ENCODE measurements around the gene LNP1.
"Not testable (repeated sequence)": the region's sequence is repeated elsewhere in the genome, so short reads cannot be mapped to it uniquely, and the experiment has no call there.

The LNP1 gene, protein sequence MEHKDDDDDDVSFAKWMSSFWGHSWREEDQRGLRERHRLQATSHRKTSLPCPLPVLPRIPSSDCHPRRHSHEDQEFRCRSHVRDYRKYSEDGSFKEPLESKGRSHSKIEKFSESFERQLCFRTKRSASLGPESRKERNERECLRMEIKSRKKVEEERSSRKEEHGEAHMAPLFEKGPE

GRCh38 chr3:100400780-100401673, at the start of gene LNP1, which contains the start of gene TOMM70:
Gene LNP1 (plus strand): TSS chr3:100401539. CDS start chr3:100429730, 28,191 bp downstream.
Gene TOMM70 (minus strand): TSS chr3:100401089. CDS start chr3:100400949, 140 bp downstream.
- intact Hi-C loops (cut with DNase I) = loop anchor here (5.0 kb wide), 1 partner anchor 306 kb away; the partner anchor contains the start of gene TFG
- DNase-seq = peak; percentile 95 to 99 (median 98)

- DNase-seq; intact Hi-C loops (cut with DNase I): not testable (repeated sequence)
Observed at GRCh38 chr3:100351770-100352169, 49.6 kb upstream of the LNP1 start.

- no peak for DNase-seq
- intact Hi-C loops (cut with DNase I) = no loop called here
Observed at GRCh38 chr3:100352296-100353231, 48.8 kb upstream of the LNP1 start.

DNA sequence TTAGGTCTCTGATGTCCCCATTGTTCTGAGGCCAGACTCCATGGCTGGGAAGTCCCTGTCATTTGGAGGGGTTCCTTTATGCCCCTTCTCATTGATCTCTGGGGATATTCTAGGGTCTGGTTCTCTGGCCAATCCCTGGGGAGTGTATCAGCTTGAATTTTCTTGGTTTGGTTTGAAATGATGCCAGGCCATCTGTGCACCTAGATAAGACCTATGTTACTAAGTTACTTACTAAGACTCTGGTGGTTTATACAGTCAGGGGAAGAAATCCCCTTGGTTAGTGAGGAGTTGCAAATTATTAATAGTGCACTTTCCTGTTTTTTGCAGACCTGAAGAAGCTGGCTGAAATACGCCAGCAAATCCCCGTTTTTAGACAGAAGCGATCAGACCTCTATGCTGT, 46.5 kb upstream of the LNP1 start:
- DNase-seq = no peak
- intact Hi-C loops (cut with DNase I) = no loop called here

DNA sequence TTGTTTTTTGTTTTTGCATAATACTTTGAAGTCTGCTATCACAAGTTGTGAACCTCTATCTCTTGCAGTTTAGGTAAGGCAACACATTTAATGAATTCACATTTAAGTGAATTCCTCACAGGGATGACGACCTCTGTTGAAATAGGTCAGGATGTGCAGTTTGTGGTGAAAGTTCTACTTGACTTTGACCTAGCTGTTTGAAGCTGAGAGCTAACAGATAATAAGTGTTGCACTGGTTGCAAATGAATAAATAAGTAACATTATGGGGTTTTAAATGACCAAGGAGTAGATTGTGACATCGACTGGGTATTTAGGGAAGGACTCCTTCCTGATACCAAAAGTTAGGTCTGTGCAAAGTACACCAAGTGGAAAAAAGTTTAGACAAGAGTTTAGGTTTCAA, 42.9 kb upstream of the LNP1 start:
- no peak for DNase-seq
- intact Hi-C loops (cut with DNase I) = no loop called here

GRCh38 chr3:100359035-100359434, 42.3 kb upstream of the LNP1 start:
- intact Hi-C loops (cut with DNase I) = no loop called here

GRCh38 chr3:100360757-100361496, 40.4 kb upstream of the LNP1 start:
- no peak for DNase-seq
- intact Hi-C loops (cut with DNase I) = no loop called here

More at GRCh38 chr3:100359035-100359434, 42.3 kb upstream of the LNP1 start:
- DNase-seq = no peak

DNA sequence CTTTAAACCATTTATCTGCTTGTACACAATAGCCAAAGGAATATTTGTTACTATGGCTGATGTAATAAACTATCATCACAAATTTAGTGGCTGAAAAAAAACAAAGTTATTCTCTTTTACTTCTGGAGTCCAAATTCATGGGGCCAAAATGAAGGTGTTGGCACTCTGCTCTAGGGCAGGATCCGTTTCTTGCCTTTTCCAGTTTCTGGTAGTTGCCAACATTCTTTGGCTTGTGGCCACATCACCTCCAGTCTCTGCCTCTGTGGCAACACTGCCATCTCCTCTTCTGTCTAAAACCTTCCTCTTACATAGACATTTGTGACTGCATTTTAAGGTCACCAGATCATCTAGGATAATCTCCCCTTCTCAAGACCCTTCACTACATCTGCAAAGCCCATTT, 39.4 kb upstream of the LNP1 start:
- intact Hi-C loops (cut with DNase I) = no loop called here

GRCh38 chr3:100364421-100364820, 36.9 kb upstream of the LNP1 start:
- intact Hi-C loops (cut with DNase I) = no loop called here
- DNase-seq = no peak

More for the DNA sequence above, 39.4 kb upstream of the LNP1 start:
- no peak for DNase-seq

- intact Hi-C loops (cut with DNase I) = no loop called here
- no peak for DNase-seq
Observed at GRCh38 chr3:100366424-100366823, 34.9 kb upstream of the LNP1 start.

- no peak for DNase-seq
- intact Hi-C loops (cut with DNase I) = no loop called here
Observed at GRCh38 chr3:100368441-100368840, 32.9 kb upstream of the LNP1 start.

DNA sequence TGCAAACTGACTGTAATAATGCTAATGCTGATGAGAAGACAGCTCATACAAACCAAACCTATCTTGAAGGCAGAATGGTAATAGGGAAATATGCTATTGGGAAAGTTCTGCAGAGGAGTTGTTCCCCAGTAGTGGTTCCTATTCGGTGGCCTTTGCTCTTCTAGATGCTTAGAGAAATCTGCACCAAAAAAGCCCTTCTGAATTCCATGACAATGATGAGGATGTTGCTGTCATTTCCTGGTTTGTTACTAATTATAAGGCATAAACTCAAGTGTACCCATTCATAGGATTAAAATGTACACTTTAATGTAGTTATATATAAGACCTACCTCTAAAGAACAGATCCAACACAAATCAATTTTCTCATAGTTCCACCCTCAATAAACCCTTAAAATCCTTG, 30.6 kb upstream of the LNP1 start:
- intact Hi-C loops (cut with DNase I) = no loop called here
- no peak for DNase-seq

- intact Hi-C loops (cut with DNase I) = no loop called here
- DNase-seq = no peak
Observed at GRCh38 chr3:100374521-100374920, 26.8 kb upstream of the LNP1 start.

- DNase-seq = no peak
- intact Hi-C loops (cut with DNase I) = no loop called here
Observed at GRCh38 chr3:100376301-100376700, 25.0 kb upstream of the LNP1 start.

GRCh38 chr3:100384733-100385525, 16.4 kb upstream of the LNP1 start:
- intact Hi-C loops (cut with DNase I) = no loop called here
- DNase-seq = no peak

DNA sequence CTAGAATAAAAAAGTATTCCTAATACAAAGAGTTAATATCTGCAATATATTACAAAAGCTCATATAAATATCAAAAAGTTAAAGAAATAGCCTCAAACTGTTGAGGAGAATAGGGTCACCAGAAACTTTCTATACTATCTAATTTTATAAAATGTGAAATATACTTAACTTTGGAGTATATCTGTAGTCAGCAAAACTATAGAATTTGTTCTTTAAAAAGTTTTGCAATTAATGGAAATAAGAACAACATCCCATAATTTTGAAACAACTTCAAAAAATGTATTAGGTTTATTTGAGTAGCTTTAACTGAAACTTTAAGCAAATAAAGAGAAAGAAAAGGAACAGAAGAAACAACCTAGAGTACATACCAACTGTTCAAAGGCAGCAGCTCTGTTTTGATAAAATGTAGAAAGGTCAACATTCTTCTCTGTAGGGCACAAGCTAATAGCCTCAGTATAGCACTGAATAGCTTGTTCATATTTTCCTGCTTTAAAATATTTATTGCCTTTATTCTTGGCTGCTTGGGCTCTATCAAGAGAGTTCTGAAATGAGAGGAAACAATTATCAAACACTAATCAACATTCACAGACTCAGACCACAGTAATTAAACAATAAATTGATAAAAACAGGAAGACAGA, 14.8 kb upstream of the LNP1 start:
- no peak for DNase-seq
- intact Hi-C loops (cut with DNase I) = no loop called here

GRCh38 chr3:100389025-100389424, 12.3 kb upstream of the LNP1 start:
- no peak for DNase-seq
- intact Hi-C loops (cut with DNase I) = no loop called here

Measured in head of caudate nucleus (tissue), 42 donors.